ENCODE data around the gene KCNQ5.
"Not testable (repeated sequence)": the region's sequence is repeated elsewhere in the genome, so short reads cannot be mapped to it uniquely, and the experiment has no call there.

KCNQ5 gene

GRCh38 chr6:72959821-72960220 is 338.0 kb downstream of the KCNQ5 start:
- no peak for DNase-seq
- CTCF ChIA-PET: no interaction called here
- no peaks in the 10 kb centered on the region for H3K27me3 Mint-ChIP-seq
- H3K36me3 Mint-ChIP-seq: no peaks in the 10 kb centered on the region
- H3K9me3 Mint-ChIP-seq: no peaks in the 10 kb centered on the region
- no peak overlapping the region for H3K4me3 Mint-ChIP-seq
- no peak overlapping the region for H3K27ac Mint-ChIP-seq
- H3K4me1 Mint-ChIP-seq: no peaks in the 10 kb centered on the region

- Mint-ChIP-seq H3K27me3 (no peaks in the 10 kb centered on the region), H3K27ac (no peak overlapping the region), H3K36me3 (no peaks in the 10 kb centered on the region), H3K9me3 (no peaks in the 10 kb centered on the region), H3K4me3 (no peak overlapping the region), H3K4me1 (no peaks in the 10 kb centered on the region)
- DNase-seq: no peak
- CTCF ChIA-PET: no interaction called here
These were observed 342.1 kb downstream of the KCNQ5 start for GRCh38 chr6:72963946-72964345.

- Mint-ChIP-seq H3K4me1 (no peaks in the 10 kb centered on the region), H3K27me3 (no peaks in the 10 kb centered on the region), H3K4me3 (no peak overlapping the region), H3K27ac (no peak overlapping the region), H3K36me3 (no peaks in the 10 kb centered on the region), H3K9me3 (no peaks in the 10 kb centered on the region)
- DNase-seq: no peak
- CTCF ChIA-PET: no interaction called here
These were observed 344.9 kb downstream of the KCNQ5 start for GRCh38 chr6:72966628-72967280.

- no peak overlapping the region for H3K27ac Mint-ChIP-seq
- H3K36me3 Mint-ChIP-seq: no peaks in the 10 kb centered on the region
- no peak overlapping the region for H3K4me3 Mint-ChIP-seq
- no peaks in the 10 kb centered on the region for H3K9me3 Mint-ChIP-seq
- H3K27me3 Mint-ChIP-seq: no peaks in the 10 kb centered on the region
- CTCF ChIA-PET: no interaction called here
- H3K4me1 Mint-ChIP-seq: no peaks in the 10 kb centered on the region
- DNase-seq: no peak
These were observed 345.5 kb downstream of the KCNQ5 start for GRCh38 chr6:72967329-72967728.

GRCh38 chr6:72968704-72969103 is 346.8 kb downstream of the KCNQ5 start:
- CTCF ChIA-PET: no interaction called here
- Mint-ChIP-seq H3K27me3 (no peaks in the 10 kb centered on the region), H3K27ac (no peak overlapping the region), H3K4me1 (no peaks in the 10 kb centered on the region), H3K9me3 (no peaks in the 10 kb centered on the region), H3K36me3 (no peaks in the 10 kb centered on the region), H3K4me3 (no peak overlapping the region)
- no peak for DNase-seq

GRCh38 chr6:72969666-72970065 is 347.8 kb downstream of the KCNQ5 start:
- Mint-ChIP-seq H3K4me1 (no peaks in the 10 kb centered on the region), H3K36me3 (no peaks in the 10 kb centered on the region), H3K9me3 (no peaks in the 10 kb centered on the region), H3K27ac (no peak overlapping the region), H3K27me3 (no peaks in the 10 kb centered on the region), H3K4me3 (no peak overlapping the region)
- DNase-seq: no peak
- CTCF ChIA-PET: no interaction called here

- no peak for DNase-seq
- Mint-ChIP-seq H3K4me1 (peaks cover 2% of the 10 kb centered on the region), H3K27me3 (no peaks in the 10 kb centered on the region), H3K27ac (no peak overlapping the region), H3K9me3 (no peaks in the 10 kb centered on the region), H3K4me3 (no peak overlapping the region), H3K36me3 (no peaks in the 10 kb centered on the region)
- CTCF ChIA-PET: no interaction called here
These were observed 350.7 kb downstream of the KCNQ5 start for GRCh38 chr6:72972579-72972978.

GRCh38 chr6:72974276-72974675 is 352.4 kb downstream of the KCNQ5 start:
- H3K36me3 Mint-ChIP-seq: no peaks in the 10 kb centered on the region
- H3K27me3 Mint-ChIP-seq: no peaks in the 10 kb centered on the region
- CTCF ChIA-PET: no interaction called here
- no peak overlapping the region for H3K27ac Mint-ChIP-seq
- H3K9me3 Mint-ChIP-seq: no peaks in the 10 kb centered on the region
- DNase-seq: no peak
- peaks cover 2% of the 10 kb centered on the region for H3K4me1 Mint-ChIP-seq
- H3K4me3 Mint-ChIP-seq: no peak overlapping the region

GRCh38 chr6:72975352-72975752 is 353.5 kb downstream of the KCNQ5 start:
- no peaks in the 10 kb centered on the region for H3K36me3 Mint-ChIP-seq
- peaks cover 2% of the 10 kb centered on the region for H3K9me3 Mint-ChIP-seq
- no peak overlapping the region for H3K4me3 Mint-ChIP-seq
- H3K27ac Mint-ChIP-seq: no peak overlapping the region
- CTCF ChIA-PET: no interaction called here
- no peaks in the 10 kb centered on the region for H3K27me3 Mint-ChIP-seq
- H3K4me1 Mint-ChIP-seq: peaks cover 2% of the 10 kb centered on the region
- no peak for DNase-seq

GRCh38 chr6:72976484-72976883 is 354.6 kb downstream of the KCNQ5 start:
- Mint-ChIP-seq H3K4me3 (no peak overlapping the region), H3K36me3 (no peaks in the 10 kb centered on the region), H3K27me3 (no peaks in the 10 kb centered on the region), H3K27ac (no peak overlapping the region), H3K4me1 (peaks cover 2% of the 10 kb centered on the region), H3K9me3 (peaks cover 6% of the 10 kb centered on the region)
- no peak for DNase-seq
- CTCF ChIA-PET: no interaction called here

- Mint-ChIP-seq H3K4me3 (no peak overlapping the region), H3K9me3 (peaks cover 12% of the 10 kb centered on the region), H3K36me3 (no peaks in the 10 kb centered on the region), H3K27ac (no peak overlapping the region), H3K4me1 (peaks cover 2% of the 10 kb centered on the region), H3K27me3 (no peaks in the 10 kb centered on the region)
- CTCF ChIA-PET: no interaction called here
- no peak for DNase-seq
These were observed 355.2 kb downstream of the KCNQ5 start for GRCh38 chr6:72977114-72977513.

- H3K27me3 Mint-ChIP-seq, H3K4me1 Mint-ChIP-seq, H3K36me3 Mint-ChIP-seq, CTCF ChIA-PET, DNase-seq, H3K27ac Mint-ChIP-seq, H3K4me3 Mint-ChIP-seq: not testable (repeated sequence)
- peaks cover 12% of the 10 kb centered on the region for H3K9me3 Mint-ChIP-seq
These were observed 356.9 kb downstream of the KCNQ5 start for GRCh38 chr6:72978808-72979207.

GRCh38 chr6:72984189-72984831 is 362.4 kb downstream of the KCNQ5 start:
- DNase-seq, H3K27me3 Mint-ChIP-seq, CTCF ChIA-PET, H3K36me3 Mint-ChIP-seq, H3K27ac Mint-ChIP-seq, H3K4me3 Mint-ChIP-seq, H3K4me1 Mint-ChIP-seq: not testable (repeated sequence)
- peaks cover 30% of the 10 kb centered on the region for H3K9me3 Mint-ChIP-seq

GRCh38 chr6:72984981-72985665 is 363.3 kb downstream of the KCNQ5 start:
- CTCF ChIA-PET: no interaction called here

GRCh38 chr6:72987301-72987700 is 365.4 kb downstream of the KCNQ5 start:
- Mint-ChIP-seq H3K4me3 (no peak overlapping the region), H3K27me3 (no peaks in the 10 kb centered on the region), H3K9me3 (peaks cover 18% of the 10 kb centered on the region), H3K4me1 (no peaks in the 10 kb centered on the region), H3K36me3 (peaks cover 3% of the 10 kb centered on the region), H3K27ac (no peak overlapping the region)
- no peak for DNase-seq
- CTCF ChIA-PET: no interaction called here

More at GRCh38 chr6:72984981-72985665, 363.3 kb downstream of the KCNQ5 start:
- peaks cover 3% of the 10 kb centered on the region for H3K36me3 Mint-ChIP-seq
- H3K27me3 Mint-ChIP-seq: no peaks in the 10 kb centered on the region
- no peak overlapping the region for H3K4me3 Mint-ChIP-seq
- no peak overlapping the region for H3K27ac Mint-ChIP-seq
- no peak for DNase-seq
- no peaks in the 10 kb centered on the region for H3K4me1 Mint-ChIP-seq
- peaks cover 30% of the 10 kb centered on the region for H3K9me3 Mint-ChIP-seq
